Measurements from ENCODE around the gene AFDN. TPM values are rescaled to one million over a fixed set of nuclear protein-coding genes. Genes with fewer than 3 reads are reported as not detected.

Gene AFDN
- total RNA-seq, 1 donor from 2014 or later: 112 TPM

DNA sequence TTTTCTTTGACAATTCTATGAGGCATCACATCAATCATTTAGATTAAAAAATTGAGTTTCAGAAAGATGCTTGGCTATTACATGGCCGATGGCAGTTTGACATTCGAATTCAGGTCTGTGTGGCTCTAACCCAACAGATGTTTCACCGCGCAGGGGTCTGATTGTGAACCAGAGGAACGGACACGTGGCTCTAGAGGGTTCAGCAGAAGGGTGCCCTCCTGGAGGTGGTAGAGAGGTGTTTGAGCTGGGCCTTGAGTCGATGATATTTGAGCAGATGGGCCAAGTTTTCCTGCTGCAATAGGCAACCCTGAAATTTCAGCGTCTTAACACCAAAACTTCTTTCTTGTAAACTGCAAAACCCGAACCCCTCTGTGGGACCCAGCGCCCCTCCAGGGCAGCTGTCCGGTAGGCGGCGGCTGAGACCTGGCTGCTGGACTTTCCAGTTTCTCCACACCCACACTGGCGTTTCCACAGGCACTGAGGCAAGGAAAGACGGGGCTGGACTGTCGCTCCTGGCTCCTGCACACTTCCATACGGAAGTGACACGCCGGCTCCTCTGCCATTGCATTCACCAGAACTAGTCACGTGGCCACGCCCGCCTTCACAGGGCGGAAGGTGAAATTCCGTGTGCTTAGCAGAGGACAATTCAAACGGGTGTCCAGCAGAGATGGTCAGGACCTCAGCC, 11.3 kb upstream of the AFDN start:
- no peaks in the 10 kb centered on the region for H3K27me3 ChIP-seq (ENCODE audit: control insufficient read depth, insufficient read depth, low read length)
- H3K36me3 ChIP-seq (ENCODE audit: control insufficient read depth, insufficient read depth, low read length): no peaks in the 10 kb centered on the region
- TF ChIP-seq CTCF (IDR thresholded peaks at IDR 0.05; ENCODE audit: insufficient read depth, low read length, poor library complexity, severe bottlenecking): no peak
- H3K4me3 ChIP-seq (ENCODE audit: low read depth, low read length): no peak overlapping the region
- no peak for DNase-seq (ENCODE audit: low read depth)

DNA sequence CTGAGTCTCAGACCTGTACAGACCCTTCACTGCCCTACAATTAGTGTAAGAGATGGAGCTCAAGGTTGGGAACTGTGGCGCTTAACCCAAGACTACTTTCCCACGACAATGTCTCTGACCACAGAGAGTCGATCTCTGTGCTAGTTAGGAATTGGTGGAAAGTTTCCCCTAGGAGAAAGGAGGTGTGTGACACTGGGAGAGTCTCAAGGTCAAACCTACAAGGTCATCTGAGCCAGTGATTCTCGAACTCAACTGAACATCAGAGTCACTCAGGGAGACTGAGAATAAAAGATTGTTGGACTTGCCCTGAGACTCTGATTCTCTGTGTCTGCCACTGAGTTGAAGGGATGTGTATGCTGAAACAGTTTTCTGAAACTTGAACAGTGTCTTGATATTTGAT, 9.7 kb upstream of the AFDN start:
- Histone ChIP-seq H3K4me3 (ENCODE audit: low read depth, low read length) (no peak overlapping the region), H3K36me3 (ENCODE audit: control insufficient read depth, insufficient read depth, low read length) (no peaks in the 10 kb centered on the region), H3K27me3 (ENCODE audit: control insufficient read depth, insufficient read depth, low read length) (no peaks in the 10 kb centered on the region)
- TF ChIP-seq CTCF (IDR thresholded peaks at IDR 0.05; ENCODE audit: insufficient read depth, low read length, poor library complexity, severe bottlenecking): no peak
- DNase-seq (ENCODE audit: low read depth): no peak

GRCh38 chr6:167817729-167818128, 9.0 kb upstream of the AFDN start:
- DNase-seq (ENCODE audit: low read depth): peak; percentile 43
- no peak for TF ChIP-seq CTCF (IDR thresholded peaks at IDR 0.05; ENCODE audit: insufficient read depth, low read length, poor library complexity, severe bottlenecking)

DNA sequence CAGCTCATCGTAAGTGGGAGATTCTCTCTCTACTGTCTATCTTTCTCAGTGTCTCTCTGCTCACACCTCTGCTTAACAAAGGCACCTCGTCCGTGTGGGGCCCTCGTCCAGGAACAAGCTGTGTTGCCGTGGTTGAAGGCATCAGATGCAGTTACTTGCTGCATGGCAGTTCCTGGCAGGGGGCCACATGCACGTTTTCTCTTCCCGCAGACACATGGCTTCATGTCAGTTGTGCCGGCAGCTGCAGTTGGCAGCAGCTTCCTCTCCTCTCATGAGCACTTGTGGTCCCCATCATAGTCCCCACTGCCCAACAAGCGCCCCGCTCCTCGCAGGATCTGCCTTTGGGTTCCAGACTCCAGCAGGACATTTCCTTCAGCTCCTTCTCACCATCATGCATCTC, 7.1 kb upstream of the AFDN start:
- no peak for DNase-seq (ENCODE audit: low read depth)
- no peak overlapping the region for H3K4me3 ChIP-seq (ENCODE audit: low read depth, low read length)
- TF ChIP-seq CTCF (IDR thresholded peaks at IDR 0.05; ENCODE audit: insufficient read depth, low read length, poor library complexity, severe bottlenecking): no peak
- H3K27me3 ChIP-seq (ENCODE audit: control insufficient read depth, insufficient read depth, low read length): no peaks in the 10 kb centered on the region
- H3K36me3 ChIP-seq (ENCODE audit: control insufficient read depth, insufficient read depth, low read length): no peaks in the 10 kb centered on the region

More at GRCh38 chr6:167817729-167818128, 9.0 kb upstream of the AFDN start:
- H3K4me3 ChIP-seq (ENCODE audit: low read depth, low read length): no peak overlapping the region
- H3K27me3 ChIP-seq (ENCODE audit: control insufficient read depth, insufficient read depth, low read length): no peaks in the 10 kb centered on the region
- no peaks in the 10 kb centered on the region for H3K36me3 ChIP-seq (ENCODE audit: control insufficient read depth, insufficient read depth, low read length)

DNA sequence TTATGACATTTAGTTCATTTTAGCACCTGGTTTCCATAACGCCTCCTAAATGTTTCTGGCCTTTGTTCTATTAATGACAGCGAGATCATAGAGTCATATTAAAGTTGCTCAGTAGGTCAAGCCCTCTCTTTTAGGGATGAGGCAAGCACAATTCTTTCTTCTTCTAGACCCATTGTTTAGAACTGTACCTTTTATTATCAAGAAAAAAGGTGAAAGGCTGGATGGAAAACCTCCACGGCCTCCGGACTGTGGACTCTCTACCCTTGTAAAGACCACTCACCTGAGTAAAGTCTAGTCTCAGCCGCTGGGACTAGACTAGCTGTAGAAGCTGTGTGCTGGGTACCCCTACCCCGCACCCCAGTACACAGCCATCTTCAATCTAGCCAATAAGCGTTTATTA, 6.0 kb upstream of the AFDN start:
- H3K4me3 ChIP-seq (ENCODE audit: low read depth, low read length): no peak overlapping the region
- no peak for TF ChIP-seq CTCF (IDR thresholded peaks at IDR 0.05; ENCODE audit: insufficient read depth, low read length, poor library complexity, severe bottlenecking)
- DNase-seq (ENCODE audit: low read depth): no peak
- H3K27me3 ChIP-seq (ENCODE audit: control insufficient read depth, insufficient read depth, low read length): no peaks in the 10 kb centered on the region
- H3K36me3 ChIP-seq (ENCODE audit: control insufficient read depth, insufficient read depth, low read length): no peaks in the 10 kb centered on the region
